Mesodermal cell (in vitro differentiated cells): ENCODE measurements around the gene ATP6V0B.

Experiments
- H3K27ac ChIP-seq: 2 replicates; pipeline ENCODE4 v1.7.0; 2013; ENCODE audit warnings: mild to moderate bottlenecking, low read depth, low read length, moderate library complexity; ENCODE audit not compliant: severe bottlenecking
- H3K36me3 ChIP-seq: 2 replicates; pipeline ENCODE4 v1.7.1; 2013; ENCODE audit warnings: mild to moderate bottlenecking, low read length, moderate library complexity; ENCODE audit not compliant: control insufficient read depth, insufficient read depth
- H3K4me1 ChIP-seq: one replicate; pipeline ENCODE4 v1.7.1; 2013; ENCODE audit warnings: mild to moderate bottlenecking, low read length; ENCODE audit not compliant: insufficient read depth, control insufficient read depth, poor library complexity, severe bottlenecking
- H3K4me3 ChIP-seq: 2 replicates; pipeline ENCODE4 v1.7.0; 2013; ENCODE audit warnings: low read length, control low read depth, mild to moderate bottlenecking; ENCODE audit not compliant: insufficient read depth, poor library complexity, severe bottlenecking; ENCODE audit errors: extremely low read depth
- H3K9me3 ChIP-seq: 2 replicates; pipeline ENCODE4 v1.7.1; 2013; ENCODE audit warnings: mild to moderate bottlenecking, low read length, moderate library complexity; ENCODE audit not compliant: control insufficient read depth
- WGBS, 2 experiments: methylation state at CpG; one replicate each; pipeline ENCODE4 v1.1.5; 2013; ENCODE audit warnings: missing lambda C conversion rate in 2 of 2; ENCODE audit not compliant: insufficient coverage in 2 of 2; 5-methylcytosine and 5-hydroxymethylcytosine counted together

Gene ATP6V0B

DNA sequence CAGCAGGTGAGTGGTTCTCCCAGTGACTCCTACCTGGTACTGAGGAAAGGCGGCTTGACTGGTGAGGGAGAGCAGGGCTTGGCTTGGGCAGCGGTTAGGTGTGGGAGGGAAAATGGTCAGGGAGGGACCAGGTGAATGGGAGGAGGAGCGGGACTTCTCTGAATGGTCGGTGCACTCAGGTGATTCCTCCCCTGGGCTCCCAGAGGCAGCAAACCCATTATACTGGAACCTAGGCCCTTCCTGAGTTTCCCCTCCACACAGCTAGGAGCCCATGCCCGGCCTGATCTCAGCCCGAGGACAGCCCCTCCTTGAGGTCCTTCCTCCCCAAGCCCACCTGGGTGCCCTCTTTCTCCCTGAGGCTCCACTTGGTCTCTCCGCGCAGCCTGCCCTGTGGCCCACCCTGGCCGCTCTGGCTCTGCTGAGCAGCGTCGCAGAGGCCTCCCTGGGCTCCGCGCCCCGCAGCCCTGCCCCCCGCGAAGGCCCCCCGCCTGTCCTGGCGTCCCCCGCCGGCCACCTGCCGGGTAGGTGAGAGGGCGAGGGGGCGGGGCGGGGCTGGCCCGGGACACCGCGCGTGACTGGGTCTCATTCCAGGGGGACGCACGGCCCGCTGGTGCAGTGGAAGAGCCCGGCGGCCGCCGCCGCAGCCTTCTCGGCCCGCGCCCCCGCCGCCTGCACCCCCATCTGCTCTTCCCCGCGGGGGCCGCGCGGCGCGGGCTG lies 38.9 kb upstream of the ATP6V0B start:
- H3K9me3 ChIP-seq, result no peaks in the 10 kb centered on the region
- no peaks in the 10 kb centered on the region for H3K36me3 ChIP-seq
- 6 to 10% methylated on average over 23 to 46 of the region's 48 CpGs for WGBS, 2 experiments
- H3K4me1 ChIP-seq, result peaks cover 18% of the 10 kb centered on the region
- H3K27ac ChIP-seq, result no peak overlapping the region
- H3K4me3 ChIP-seq, result peak overlapping the region; percentile 25

DNA sequence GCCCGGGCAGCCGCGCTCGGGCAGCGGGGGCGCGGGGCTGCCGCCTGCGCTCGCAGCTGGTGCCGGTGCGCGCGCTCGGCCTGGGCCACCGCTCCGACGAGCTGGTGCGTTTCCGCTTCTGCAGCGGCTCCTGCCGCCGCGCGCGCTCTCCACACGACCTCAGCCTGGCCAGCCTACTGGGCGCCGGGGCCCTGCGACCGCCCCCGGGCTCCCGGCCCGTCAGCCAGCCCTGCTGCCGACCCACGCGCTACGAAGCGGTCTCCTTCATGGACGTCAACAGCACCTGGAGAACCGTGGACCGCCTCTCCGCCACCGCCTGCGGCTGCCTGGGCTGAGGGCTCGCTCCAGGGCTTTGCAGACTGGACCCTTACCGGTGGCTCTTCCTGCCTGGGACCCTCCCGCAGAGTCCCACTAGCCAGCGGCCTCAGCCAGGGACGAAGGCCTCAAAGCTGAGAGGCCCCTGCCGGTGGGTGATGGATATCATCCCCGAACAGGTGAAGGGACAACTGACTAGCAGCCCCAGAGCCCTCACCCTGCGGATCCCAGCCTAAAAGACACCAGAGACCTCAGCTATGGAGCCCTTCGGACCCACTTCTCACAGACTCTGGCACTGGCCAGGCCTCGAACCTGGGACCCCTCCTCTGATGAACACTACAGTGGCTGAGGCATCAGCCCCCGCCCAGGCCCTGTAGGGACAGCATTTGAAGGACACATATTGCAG lies 38.2 kb upstream of the ATP6V0B start:
- no peaks in the 10 kb centered on the region for H3K9me3 ChIP-seq
- peaks cover 18% of the 10 kb centered on the region for H3K4me1 ChIP-seq
- no peak overlapping the region for H3K27ac ChIP-seq
- H3K36me3 ChIP-seq, result no peaks in the 10 kb centered on the region
- peak overlapping the region; percentile 29 for H3K4me3 ChIP-seq
- 10 to 12% methylated on average over 44 to 56 of the region's 56 CpGs for WGBS, 2 experiments

DNA sequence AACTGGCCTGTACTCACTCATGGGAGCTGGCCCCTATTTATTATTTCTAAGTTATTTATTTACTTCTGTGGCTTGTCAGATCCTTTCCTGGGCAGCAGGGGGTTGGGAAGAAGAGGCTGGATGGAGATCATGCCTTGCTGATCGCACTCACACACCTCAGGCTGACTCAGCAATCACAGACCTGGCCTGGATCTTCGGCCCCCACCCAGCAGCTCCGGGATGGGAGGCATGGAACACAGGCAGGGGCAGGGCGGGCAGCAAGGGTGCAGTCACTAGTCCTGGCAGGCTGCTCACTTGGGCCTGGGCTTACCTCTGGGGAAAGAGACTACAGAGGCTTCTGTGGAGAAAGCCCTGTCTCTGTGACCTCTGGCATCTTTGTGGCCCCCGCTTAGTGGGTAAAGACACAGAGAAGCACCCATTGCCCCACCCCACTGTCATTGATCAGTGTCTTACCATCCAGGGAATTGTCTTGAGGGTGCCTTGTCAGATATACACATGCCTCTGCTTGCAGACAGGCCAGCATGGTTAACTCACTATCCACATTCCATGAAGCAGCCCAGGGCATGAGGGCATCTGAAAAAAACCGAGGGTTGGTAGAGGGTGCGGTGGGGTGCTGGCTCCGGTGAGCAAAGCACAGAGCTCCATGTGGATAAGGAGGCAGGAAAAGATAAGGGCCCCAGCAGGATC lies 37.4 kb upstream of the ATP6V0B start:
- no peaks in the 10 kb centered on the region for H3K36me3 ChIP-seq
- H3K4me3 ChIP-seq, result no peak overlapping the region
- H3K9me3 ChIP-seq, result no peaks in the 10 kb centered on the region
- peaks cover 18% of the 10 kb centered on the region for H3K4me1 ChIP-seq
- WGBS, 2 experiments, result 89 to 96% methylated on average over 5 of the region's 8 CpGs
- H3K27ac ChIP-seq, result no peak overlapping the region

DNA sequence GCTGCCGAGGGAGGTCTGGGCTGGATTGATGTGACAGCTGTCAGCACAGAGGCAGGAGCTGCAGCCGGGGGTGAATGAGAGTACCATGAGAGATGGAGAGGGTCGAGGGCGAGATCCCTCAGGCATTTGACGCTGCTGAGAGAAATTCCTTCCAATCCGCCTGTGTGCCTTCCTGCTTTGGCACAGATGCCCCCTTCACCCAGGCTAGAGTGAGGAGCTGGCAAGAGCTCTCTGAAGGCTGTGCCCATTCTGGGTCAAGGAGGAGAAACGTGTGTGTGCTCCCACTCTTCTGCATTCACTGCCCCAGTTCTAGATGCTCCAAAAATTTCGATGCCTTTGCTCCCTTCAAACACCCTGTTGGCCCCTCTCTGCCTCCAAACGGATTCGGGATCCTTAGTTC lies 36.4 kb upstream of the ATP6V0B start:
- no peak overlapping the region for H3K4me3 ChIP-seq
- no peaks in the 10 kb centered on the region for H3K9me3 ChIP-seq
- H3K36me3 ChIP-seq, result no peaks in the 10 kb centered on the region
- WGBS, 2 experiments, result 79 to 82% methylated on average over 10 of the region's 10 CpGs
- peaks cover 8% of the 10 kb centered on the region for H3K4me1 ChIP-seq
- no peak overlapping the region for H3K27ac ChIP-seq

DNA sequence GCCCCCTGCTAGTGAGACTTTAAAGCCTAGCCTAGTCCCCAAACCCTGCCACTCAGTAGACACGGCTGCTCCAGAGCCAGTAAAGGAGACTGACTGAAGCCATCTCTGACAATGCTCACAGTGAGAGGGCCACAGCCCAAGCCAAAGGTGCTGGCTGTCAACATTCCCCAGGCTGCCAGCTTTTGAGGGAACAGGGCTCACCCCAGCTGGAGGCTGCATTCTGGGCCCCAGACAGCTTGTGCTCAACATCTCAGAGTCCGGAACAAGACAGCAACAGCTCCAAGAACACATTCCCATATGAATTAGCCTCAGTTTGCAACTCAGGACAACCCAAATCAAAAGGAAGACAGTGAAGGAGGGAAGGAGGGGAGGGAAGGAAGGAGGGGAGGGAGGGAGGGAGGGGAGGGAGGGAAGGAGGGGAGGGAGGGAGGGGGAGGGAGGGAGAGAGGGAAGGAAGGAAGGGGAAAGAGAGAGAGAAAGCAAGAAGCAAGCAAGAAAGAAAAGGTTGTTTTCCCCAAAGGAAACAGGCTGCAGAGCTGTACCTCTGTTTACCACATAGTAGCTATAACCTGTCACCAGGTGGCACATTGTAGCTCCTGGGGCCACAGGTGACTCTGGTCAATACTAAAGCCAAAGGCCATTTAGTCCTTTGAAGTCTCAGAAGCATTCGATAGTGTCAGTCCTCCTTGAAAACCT lies 35.7 kb upstream of the ATP6V0B start:
- Histone ChIP-seq H3K4me3 (no peak overlapping the region), H3K4me1 (peaks cover 3% of the 10 kb centered on the region), H3K27ac (no peak overlapping the region), H3K36me3 (no peaks in the 10 kb centered on the region), H3K9me3 (no peaks in the 10 kb centered on the region)
- 53 to 68% methylated on average over 2 of the region's 3 CpGs for WGBS, 2 experiments

DNA sequence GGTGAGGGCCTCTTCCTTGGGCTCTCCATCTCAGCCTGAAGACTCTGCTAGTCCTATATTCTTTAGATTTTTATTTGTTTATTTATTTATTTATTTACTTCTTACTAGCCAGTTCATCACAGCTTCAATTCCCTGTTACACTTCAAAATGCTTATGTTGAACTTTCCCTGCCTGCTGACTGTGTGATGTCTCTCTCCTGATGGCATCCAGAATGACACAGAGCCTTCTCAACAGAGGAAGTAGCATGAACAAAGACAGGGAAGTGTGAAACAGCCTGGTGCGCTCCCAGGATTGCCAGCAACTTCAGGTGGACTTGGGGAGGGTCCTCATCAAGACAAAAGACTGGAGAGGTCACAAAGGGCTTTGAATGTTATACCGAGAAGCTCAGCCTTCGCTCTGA lies 32.3 kb upstream of the ATP6V0B start:
- Histone ChIP-seq H3K36me3 (no peaks in the 10 kb centered on the region), H3K4me3 (no peak overlapping the region), H3K4me1 (no peaks in the 10 kb centered on the region), H3K9me3 (no peaks in the 10 kb centered on the region), H3K27ac (no peak overlapping the region)
- 82 to 90% methylated on average over 3 of the region's 3 CpGs for WGBS, 2 experiments

DNA sequence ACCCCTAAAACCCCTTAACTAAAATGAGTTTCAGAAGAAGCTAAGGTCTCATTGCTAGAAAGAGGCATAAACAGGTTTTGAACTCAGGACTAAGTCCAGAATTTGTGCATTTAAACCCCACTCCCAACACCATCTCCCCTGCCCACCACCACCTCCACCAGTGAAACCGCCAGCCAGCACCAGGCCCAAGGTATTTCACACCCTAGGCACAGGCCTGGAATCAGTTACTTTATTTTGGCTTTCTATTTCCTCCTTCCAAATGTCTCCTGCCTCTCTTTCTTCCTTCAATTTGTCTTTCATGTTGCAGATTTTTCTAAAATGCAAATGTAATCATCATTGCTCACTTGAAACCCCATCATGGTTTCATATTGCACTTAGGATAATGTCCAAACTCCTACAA lies 29.9 kb upstream of the ATP6V0B start:
- H3K27ac ChIP-seq, result no peak overlapping the region
- H3K4me1 ChIP-seq, result no peaks in the 10 kb centered on the region
- H3K9me3 ChIP-seq, result no peaks in the 10 kb centered on the region
- WGBS, 2 experiments, result 84 to 100% methylated on average over 1 of the region's 1 CpG
- H3K4me3 ChIP-seq, result no peak overlapping the region
- H3K36me3 ChIP-seq, result peaks cover 4% of the 10 kb centered on the region

DNA sequence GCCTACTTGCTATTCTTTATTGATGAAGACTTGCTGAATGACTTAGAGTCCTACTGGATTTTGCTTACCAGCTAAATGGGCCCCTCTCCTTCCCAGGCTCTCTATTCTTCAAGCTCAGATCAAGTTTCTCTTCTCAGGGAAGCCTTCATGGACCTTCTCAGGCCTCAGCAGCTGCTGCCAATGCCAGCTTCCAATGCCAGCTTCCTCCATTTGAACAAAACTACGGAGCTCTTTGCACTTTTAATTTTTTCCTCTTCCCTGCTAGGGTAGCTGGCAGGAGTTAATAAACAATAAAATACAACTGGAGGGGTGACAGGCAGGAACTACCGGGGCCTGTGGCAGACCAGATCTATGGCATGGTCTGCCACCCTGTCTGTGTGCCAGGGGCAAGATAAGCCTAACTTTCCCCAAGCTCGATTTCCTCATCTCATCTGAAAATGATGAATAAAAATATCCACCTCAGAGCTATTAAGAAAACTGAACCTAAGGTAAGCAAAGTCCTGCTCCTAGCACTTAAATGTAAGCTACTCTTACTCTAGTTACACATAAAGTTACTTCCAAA lies 29.0 kb upstream of the ATP6V0B start:
- no peaks in the 10 kb centered on the region for H3K9me3 ChIP-seq
- H3K4me1 ChIP-seq, result no peaks in the 10 kb centered on the region
- 67 to 69% methylated on average over 2 of the region's 3 CpGs for WGBS, 2 experiments
- H3K4me3 ChIP-seq, result peak overlapping the region; percentile 74
- H3K36me3 ChIP-seq, result peaks cover 11% of the 10 kb centered on the region
- peak overlapping the region; percentile 99 for H3K27ac ChIP-seq

DNA sequence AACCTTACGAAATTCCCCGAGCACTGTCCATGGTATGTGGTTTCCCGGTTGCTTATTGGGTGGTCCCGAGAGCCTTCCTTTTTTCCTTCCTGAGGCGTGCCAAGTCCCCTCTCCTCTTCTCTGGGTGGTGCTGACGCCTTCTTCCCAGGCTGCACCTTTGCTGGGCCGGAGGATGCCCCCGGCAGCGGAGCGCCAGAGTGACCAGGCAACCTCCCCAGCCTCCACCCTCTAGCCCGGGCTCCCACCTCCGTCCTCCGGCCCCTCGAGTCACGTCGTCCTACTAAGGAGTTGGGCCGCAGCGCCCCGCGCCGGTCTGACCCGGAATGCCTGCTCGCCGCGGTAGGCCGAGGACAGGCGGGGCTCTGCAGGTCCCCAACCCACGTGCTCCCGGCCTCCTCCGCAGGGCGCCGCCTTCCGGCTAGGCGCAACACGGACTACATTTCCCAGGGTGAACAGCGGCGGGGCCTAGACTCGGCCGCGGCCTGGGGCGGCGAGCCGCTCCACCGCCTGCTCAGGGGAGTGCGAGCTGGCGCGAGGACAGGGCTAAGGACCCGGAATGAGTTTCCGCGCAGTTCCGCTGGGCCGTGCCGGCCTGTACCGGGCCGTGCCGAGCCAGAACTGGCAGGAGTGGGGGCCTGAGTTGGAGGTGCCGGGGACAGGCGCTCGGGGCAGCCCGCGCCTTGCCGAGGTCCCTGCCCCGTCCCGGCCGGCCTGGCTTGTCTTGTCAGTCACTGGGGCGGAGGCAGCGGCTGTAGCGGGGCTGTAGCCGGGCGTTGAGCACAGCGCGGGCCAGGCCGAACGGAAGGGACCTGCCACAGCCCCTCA lies 28.3 kb upstream of the ATP6V0B start, which contains the start of gene IPO13:
IPO13 (plus strand) TSS at position 715 of the 825 bp plus-strand sequence. CDS start 651 bp downstream, outside the sequence.
- H3K4me3 ChIP-seq, result peak within 1 kb of the TSS; percentile 74
- peak within 1 kb of the TSS; percentile 99 for H3K27ac ChIP-seq
- H3K9me3 ChIP-seq, result no peaks in the 10 kb centered on the region
- 0 to 1% methylated on average over 56 to 60 of the region's 74 CpGs for WGBS, 2 experiments
- H3K36me3 ChIP-seq, result peaks cover 11% of the 10 kb centered on the region
- H3K4me1 ChIP-seq, result no peaks in the 10 kb centered on the region
